ENCODE measurements around the gene MTARC2.
"Not testable (repeated sequence)": the region's sequence is repeated elsewhere in the genome, so short reads cannot be mapped to it uniquely, and the experiment has no call there.

Gene MTARC2

GRCh38 chr1:220733086-220733601 is 15.0 kb upstream of the MTARC2 start:
- DNase-seq, result peak; percentile 75

GRCh38 chr1:220734571-220735326 is 13.4 kb upstream of the MTARC2 start:
- no peak for DNase-seq

- DNase-seq, result not testable (repeated sequence)
These were observed 11.8 kb upstream of the MTARC2 start for GRCh38 chr1:220736283-220736682.

- no peak for DNase-seq
These were observed 6.8 kb upstream of the MTARC2 start for GRCh38 chr1:220741349-220741748.

GRCh38 chr1:220741825-220742224 is 6.3 kb upstream of the MTARC2 start:
- no peak for DNase-seq

- DNase-seq, result no peak
These were observed 5.6 kb upstream of the MTARC2 start for GRCh38 chr1:220742520-220742919.

- DNase-seq, result no peak
These were observed 1.3 kb upstream of the MTARC2 start for GRCh38 chr1:220746851-220747250.

GRCh38 chr1:220747437-220748088 is 559 bp upstream of the MTARC2 start:
- DNase-seq, result no peak

GRCh38 chr1:220748936-220749335 is 814 bp downstream of the MTARC2 start:
- no peak for DNase-seq

GRCh38 chr1:220750131-220750515 is 2.0 kb downstream of the MTARC2 start:
- DNase-seq, result no peak

- DNase-seq, result no peak
These were observed 3.0 kb downstream of the MTARC2 start for GRCh38 chr1:220751111-220751510.

- no peak for DNase-seq
These were observed 6.2 kb downstream of the MTARC2 start for GRCh38 chr1:220754212-220754917.

- no peak for DNase-seq
These were observed 6.8 kb downstream of the MTARC2 start for GRCh38 chr1:220754918-220755295.

GRCh38 chr1:220755309-220755708 is 7.2 kb downstream of the MTARC2 start:
- no peak for DNase-seq

GRCh38 chr1:220757441-220757840 is 9.3 kb downstream of the MTARC2 start:
- no peak for DNase-seq

- DNase-seq, result no peak
These were observed 11.0 kb downstream of the MTARC2 start for GRCh38 chr1:220759147-220759546.

- no peak for DNase-seq
These were observed 13.7 kb downstream of the MTARC2 start for GRCh38 chr1:220761688-220762427.

GRCh38 chr1:220764757-220765156 is 16.6 kb downstream of the MTARC2 start:
- DNase-seq, result no peak

GRCh38 chr1:220767312-220768125 is 19.4 kb downstream of the MTARC2 start:
- DNase-seq, result no peak

- DNase-seq, result no peak
These were observed 20.0 kb downstream of the MTARC2 start for GRCh38 chr1:220768126-220768601.

- no peak for DNase-seq
These were observed 21.1 kb downstream of the MTARC2 start for GRCh38 chr1:220769205-220769604.

All from CD4-positive, alpha-beta T cell treated with Interleukin-4 for 4 hours (primary cell).